Activated CD4-positive, alpha-beta T cell treated with anti-CD3 and anti-CD28 coated beads, Interleukin-2, amount 50 U/mL, for 48 hours (primary cell): ENCODE data around the gene TTC7B.

Experiments
- DNase-seq, 2 experiments: peaks; one replicate each; pipeline ENCODE4 v3.0.0-alpha.2; 2020

The TTC7B gene

GRCh38 chr14:90612801-90613200, 203.4 kb downstream of the TTC7B start:
- no peak for DNase-seq

DNA sequence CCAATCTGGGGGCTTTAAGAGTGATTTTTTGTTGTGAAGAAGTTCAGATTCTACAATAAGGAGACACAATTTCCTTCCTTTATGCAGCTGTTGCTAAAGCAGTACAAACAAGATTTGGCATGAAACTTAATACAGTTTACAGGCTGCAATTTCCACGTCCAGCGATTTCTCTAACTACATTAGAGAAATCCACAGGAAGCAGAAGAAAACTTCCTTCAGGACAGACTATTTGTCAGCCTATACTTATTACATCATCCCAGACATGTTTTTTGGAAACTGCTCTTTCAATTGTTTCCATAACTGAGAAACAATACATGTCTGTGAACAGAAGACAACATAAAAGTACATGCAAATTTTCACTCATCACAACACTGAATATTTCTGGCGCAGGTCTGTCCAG, 204.3 kb downstream of the TTC7B start:
- no peak for DNase-seq

DNA sequence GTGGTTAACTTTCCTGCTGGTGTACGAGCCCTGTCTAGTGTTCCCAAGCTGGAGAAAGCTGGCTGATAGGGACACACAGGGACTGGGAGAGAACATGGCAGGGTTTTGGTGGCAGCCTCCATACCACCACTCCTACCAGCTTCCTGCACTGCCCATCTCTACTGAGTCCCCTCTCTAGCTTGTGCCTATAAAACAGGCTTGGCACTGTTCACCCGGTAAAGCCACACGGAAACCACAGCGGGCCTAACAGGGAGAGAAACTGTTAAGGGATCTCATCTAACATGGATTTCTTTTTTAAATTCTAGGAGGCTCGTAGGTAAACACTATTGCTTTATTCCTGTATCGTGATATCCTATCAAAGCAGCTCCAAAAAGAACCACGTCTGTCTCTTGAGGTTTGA, 204.7 kb downstream of the TTC7B start:
- DNase-seq: no peak

- no peak for DNase-seq
Observed at GRCh38 chr14:90610346-90611040, 205.7 kb downstream of the TTC7B start.

GRCh38 chr14:90609376-90609775, 206.9 kb downstream of the TTC7B start:
- DNase-seq: no peak

DNA sequence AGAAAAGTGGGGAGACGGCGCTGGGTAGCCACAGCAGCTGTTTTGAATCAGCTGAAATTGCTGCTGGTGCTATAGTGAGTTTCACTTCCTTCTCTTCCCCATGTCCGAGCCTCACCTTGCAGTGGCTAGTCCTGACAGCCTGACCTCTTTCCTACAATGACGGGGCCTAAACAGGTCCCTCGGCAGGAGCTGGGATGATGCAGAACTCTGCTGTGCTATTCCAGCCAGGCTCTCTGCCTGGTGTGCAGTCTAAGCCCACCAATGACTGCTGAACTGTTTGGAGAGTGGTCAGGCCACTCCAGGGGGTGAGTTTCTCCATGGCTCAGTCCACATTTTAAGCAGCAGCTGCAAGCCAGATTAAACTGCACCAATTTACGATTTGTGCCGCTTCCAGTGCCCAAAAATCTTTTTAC, 207.3 kb downstream of the TTC7B start:
- no peak for DNase-seq

DNA sequence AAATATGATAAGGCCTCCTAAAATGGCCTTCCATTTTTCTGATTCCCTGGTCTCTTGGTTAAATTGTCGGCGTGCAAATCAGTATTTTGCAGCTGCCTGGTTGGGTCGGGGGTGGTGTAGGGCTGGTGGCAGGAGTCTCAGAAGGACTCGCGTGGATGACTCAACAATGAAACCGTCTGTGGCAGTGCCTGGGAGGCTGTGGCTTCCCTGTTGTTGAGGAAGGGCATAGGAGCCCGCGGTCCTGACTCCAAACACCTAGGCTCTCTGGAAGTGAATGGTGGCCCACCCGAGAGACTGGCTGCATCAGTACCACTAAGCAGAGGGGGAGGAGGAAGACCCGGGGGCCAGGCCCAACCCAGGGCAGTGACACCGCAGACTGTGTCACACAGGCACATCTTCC, 207.9 kb downstream of the TTC7B start:
- no peak for DNase-seq

DNA sequence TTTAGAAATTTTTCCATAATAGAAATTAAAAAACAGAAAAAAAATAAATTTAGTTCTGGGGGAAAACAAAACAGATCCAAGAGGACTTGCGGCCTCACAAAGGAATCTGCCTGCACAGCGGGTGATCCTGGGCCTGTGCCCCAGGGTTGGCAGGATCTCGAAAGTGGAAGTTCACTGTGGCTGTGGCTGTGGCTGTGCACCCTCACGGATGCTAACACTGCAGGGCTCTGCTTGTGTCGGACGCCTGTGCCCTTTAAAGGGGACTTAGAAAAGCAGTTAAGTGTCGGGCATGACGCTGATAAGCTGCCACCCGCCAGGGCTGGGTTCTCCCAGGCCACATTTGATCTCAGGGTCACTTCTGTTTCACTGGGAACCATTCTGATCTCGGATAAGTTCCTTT, 209.1 kb downstream of the TTC7B start:
- DNase-seq: no peak

DNA sequence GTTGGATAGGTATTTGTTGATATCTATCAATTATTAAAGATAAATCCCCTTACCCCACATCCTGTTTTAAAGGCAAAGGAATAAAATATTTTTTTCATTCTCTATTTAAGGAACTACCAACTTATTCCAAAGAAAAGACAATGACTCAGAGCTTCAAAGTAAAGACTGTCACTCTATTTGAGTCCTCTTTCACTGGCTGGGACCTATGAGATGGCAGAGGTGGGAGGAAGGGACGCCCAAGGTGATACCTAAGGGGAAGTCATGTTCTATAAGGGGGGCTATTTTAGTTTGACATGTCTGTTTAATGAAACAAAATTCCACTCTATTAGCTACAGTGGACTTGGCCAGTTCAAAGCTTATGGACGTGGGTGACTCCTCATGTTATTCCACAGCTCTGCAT, 209.8 kb downstream of the TTC7B start:
- no peak for DNase-seq

DNA sequence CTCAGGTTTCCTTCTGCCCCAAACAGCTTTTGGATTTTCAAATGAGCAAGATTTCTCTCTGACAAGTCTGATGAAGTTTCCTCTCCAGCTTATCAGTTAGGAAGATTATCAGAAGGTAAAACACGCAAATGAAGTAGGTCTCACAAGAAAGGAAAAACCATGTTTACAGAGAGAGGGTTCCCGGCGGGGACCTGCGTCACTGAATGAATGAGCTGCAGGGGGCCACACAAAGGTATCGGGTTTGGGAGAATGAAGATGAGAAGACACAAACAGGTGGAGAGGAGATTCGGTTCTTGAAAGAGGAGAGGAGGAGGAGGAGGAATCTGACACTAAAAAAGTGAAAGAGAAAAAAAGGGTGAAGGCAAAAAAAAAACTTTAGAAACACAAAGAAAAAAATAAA, 210.8 kb downstream of the TTC7B start:
- DNase-seq: no peak

GRCh38 chr14:90604356-90604755, 211.9 kb downstream of the TTC7B start:
- DNase-seq: no peak

- DNase-seq: no peak
Observed at GRCh38 chr14:90603841-90604240, 212.4 kb downstream of the TTC7B start.

DNA sequence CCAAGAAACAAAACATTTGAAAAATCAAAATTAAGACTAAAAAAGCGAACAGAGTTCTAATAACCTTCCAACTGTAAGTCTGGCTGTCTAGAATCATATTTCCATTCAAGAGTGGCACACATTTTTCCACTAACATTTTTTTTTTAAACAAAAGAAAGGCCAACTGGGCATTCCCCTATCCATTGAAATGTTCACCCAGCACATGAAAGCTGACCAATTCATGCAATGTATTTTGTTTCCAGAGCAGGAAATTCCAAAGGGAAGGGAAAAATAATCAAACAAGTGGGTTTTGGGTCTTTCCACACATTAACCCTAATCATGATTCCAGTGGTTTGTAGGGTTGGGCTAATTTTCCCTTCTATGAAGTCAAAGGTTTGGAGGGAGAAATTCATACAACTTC, 212.9 kb downstream of the TTC7B start:
- DNase-seq: no peak

DNA sequence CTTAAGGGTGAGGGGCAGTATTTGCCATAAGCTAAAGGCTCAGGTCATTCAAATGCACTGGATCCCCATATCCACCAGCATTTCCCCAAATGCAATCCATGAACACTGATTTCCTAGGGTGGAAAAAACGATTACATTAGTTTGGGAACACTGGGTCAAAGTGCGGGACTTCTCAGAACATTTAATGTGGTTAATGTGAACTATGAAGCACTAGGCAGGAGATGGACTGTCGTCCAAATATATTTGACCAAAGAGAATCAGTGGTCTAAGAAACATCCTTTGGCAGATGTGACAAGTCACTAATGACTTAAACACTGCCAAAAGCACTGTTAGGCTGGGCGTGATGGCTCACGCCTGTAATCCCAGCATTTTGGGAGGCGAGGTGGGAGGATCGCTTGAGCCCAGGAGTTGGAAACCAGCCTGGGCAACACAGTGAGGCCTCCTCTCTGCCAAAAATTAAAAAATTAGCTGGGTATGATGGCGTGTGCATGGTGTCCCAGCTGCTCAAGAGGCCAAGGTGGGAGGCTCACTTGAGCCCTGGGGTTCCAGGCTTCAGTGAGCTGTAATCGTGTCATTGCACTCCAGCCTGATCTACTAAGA, 214.0 kb downstream of the TTC7B start:
- DNase-seq: no peak

DNA sequence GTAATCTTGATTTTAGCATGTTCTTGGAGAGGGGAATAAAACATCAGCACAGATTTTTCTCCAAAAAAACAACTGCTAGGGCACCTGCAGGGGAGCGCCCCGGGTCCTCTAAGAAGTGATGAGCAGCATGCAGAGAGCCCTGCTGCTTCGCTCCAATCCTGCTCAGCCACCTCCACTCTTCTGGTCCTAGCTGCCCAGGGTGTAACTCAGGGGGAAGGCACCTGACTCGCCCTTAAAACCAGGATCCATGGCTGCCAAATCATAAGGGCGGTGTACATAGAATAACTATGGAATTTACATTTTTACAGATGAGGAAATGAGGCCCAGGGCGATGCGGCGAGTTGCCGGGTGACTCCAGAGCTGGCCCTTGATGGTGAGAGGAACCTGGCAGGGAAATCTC, 214.7 kb downstream of the TTC7B start:
- no peak for DNase-seq

GRCh38 chr14:90600619-90601018, 215.6 kb downstream of the TTC7B start:
- no peak for DNase-seq

- DNase-seq: no peak
Observed at GRCh38 chr14:90599748-90600507, 216.3 kb downstream of the TTC7B start.

- DNase-seq: no peak
Observed at GRCh38 chr14:90599339-90599738, 216.9 kb downstream of the TTC7B start.

- no peak for DNase-seq
Observed at GRCh38 chr14:90597961-90598360, 218.3 kb downstream of the TTC7B start.

- DNase-seq: no peak
Observed at GRCh38 chr14:90596733-90597132, 219.5 kb downstream of the TTC7B start.

- no peak for DNase-seq
Observed at GRCh38 chr14:90593254-90594040, 222.8 kb downstream of the TTC7B start.

DNA sequence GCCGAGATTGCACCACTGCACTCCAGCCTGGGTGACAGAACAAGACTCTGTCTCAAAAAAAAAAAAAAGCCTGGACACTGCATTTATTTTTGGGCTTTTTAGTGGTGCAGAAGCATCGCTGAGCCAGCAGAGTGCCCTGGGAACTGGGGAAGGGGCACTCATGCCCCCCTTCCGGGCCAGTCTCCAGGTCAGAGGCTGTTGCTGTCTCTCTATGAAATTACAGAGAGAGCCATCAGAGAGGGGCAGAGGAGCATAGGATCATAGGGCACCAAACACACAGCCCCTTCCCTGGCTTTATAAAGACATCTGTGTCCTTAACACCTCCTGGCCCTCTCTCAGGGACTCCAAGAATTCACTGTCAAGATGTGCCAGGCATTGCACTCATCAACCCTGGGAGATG, 223.6 kb downstream of the TTC7B start:
- DNase-seq: no peak

GRCh38 chr14:90587918-90588317, 228.3 kb downstream of the TTC7B start:
- no peak for DNase-seq
